HEK293T (cell line): ENCODE data around the gene SLC29A1.

Experiments used
- BHLHE40 ChIP-seq: fragments of 450-650 bp; IDR thresholded peaks from 2 replicates; pipeline ENCODE4 v1.6.1; 2016; ENCODE audit warnings: mild to moderate bottlenecking, moderate library complexity, borderline replicate concordance
- ELF4 ChIP-seq: fragments of 450-650 bp; IDR thresholded peaks from 2 replicates; pipeline ENCODE4 v1.6.1; 2017; ENCODE audit warnings: antibody characterized with exemption
- FOXK2 ChIP-seq: fragments of 450-650 bp; IDR thresholded peaks from 2 replicates; pipeline ENCODE4 v1.6.1; 2016; ENCODE audit warnings: mild to moderate bottlenecking
- FOXM1 ChIP-seq: fragments of 450-650 bp; IDR thresholded peaks from 2 replicates; pipeline ENCODE4 v1.6.1; 2017; ENCODE audit warnings: mild to moderate bottlenecking, borderline replicate concordance
- L3MBTL2 ChIP-seq: fragments of 450-650 bp; conservative IDR thresholded peaks from 2 replicates; pipeline ENCODE4 v1.6.1; 2016; ENCODE audit warnings: mild to moderate bottlenecking
- NFRKB ChIP-seq: fragments of 450-650 bp; IDR thresholded peaks from 2 replicates; pipeline ENCODE4 v1.6.1; 2016; ENCODE audit warnings: mild to moderate bottlenecking, moderate library complexity
- PKNOX1 ChIP-seq: fragments of 450-650 bp; IDR thresholded peaks from 2 replicates; pipeline ENCODE4 v1.6.1; 2016
- SP1 ChIP-seq: fragments of 450-650 bp; IDR thresholded peaks from 2 replicates; pipeline ENCODE4 v1.6.1; 2017
- SUZ12 ChIP-seq: fragments of 450-650 bp; IDR thresholded peaks from 2 replicates; pipeline ENCODE4 v1.6.1; 2016; ENCODE audit warnings: mild to moderate bottlenecking
- TARDBP ChIP-seq: fragments of 450-650 bp; IDR thresholded peaks from 2 replicates; pipeline ENCODE4 v1.6.1; 2016
- ZNF384 ChIP-seq: fragments of 450-650 bp; IDR thresholded peaks from 2 replicates; pipeline ENCODE4 v1.6.1; 2016

- no peak for TF ChIP-seq SUZ12
- TF ChIP-seq SP1, result no peak
- TF ChIP-seq ZNF384, result no peak
- TF ChIP-seq ELF4, result no peak
- TF ChIP-seq FOXK2, result no peak
- TF ChIP-seq PKNOX1, result no peak
- no peak for TF ChIP-seq TARDBP
- TF ChIP-seq BHLHE40, result no peak
- no peak for TF ChIP-seq L3MBTL2
- TF ChIP-seq FOXM1, result no peak
- TF ChIP-seq NFRKB, result no peak
Measured at GRCh38 chr6:44233567-44234100, 10.2 kb downstream of the SLC29A1 start.
